Upper lobe of left lung (tissue), 6 donors: ENCODE measurements around the gene SLC22A13. TPM values are rescaled to one million over a fixed set of nuclear protein-coding genes. Genes with fewer than 3 reads are reported as not detected.

Experiments used
- ATAC-seq, 2 donors: fragments of 200-7000 bp; cut with Tn5 transposase; one replicate each; pipeline ENCODE4 v1.9.1; 2022; ENCODE audit warnings: mild to moderate bottlenecking in 2 of 2, moderate library complexity in 2 of 2; ENCODE audit not compliant: low FRiP score in 2 of 2
- DNase-seq, 2 donors: peaks; one replicate each; pipeline ENCODE4 v3.0.0-alpha.2; 2019 to 2020
- H3K27ac ChIP-seq, 4 donors: fragments of 200-600 bp; sonication (generic); one replicate each; pipeline ENCODE4 v1.5.1; 2016 to 2019
- H3K27me3 ChIP-seq, 4 donors: fragments of 200-600 bp; sonication (generic); one replicate each; pipeline ENCODE4 v1.5.1; 2017 to 2019
- H3K36me3 ChIP-seq, 4 donors: fragments of 200-600 bp; sonication (generic); one replicate each; pipeline ENCODE4 v1.5.1; 2016 to 2019
- H3K4me1 ChIP-seq, 4 donors: fragments of 200-600 bp; sonication (generic); one replicate each; pipeline ENCODE4 v1.5.1; 2018 to 2019
- H3K4me3 ChIP-seq, 4 donors: fragments of 200-600 bp; sonication (generic); one replicate each; pipeline ENCODE4 v1.5.1; 2017 to 2019; ENCODE audit warnings: mild to moderate bottlenecking in 2 of 4, moderate library complexity in 1 of 4
- H3K9me3 ChIP-seq, 4 donors: fragments of 200-600 bp; sonication (generic); one replicate each; pipeline ENCODE4 v1.5.1; 2018 to 2019
- CTCF ChIP-seq, 6 experiments: fragments of 450-650 bp in 4 of 6; fragments of 200-600 bp in 2 of 6; sonication (generic) in 2 of 6; IDR thresholded peaks; one replicate each; pipeline ENCODE4 v1.5.1; 2016 to 2019; ENCODE audit warnings: antibody characterized with exemption in 6 of 6
- EP300 ChIP-seq, 4 donors: sonication (generic); formaldehyde crosslinking; IDR thresholded peaks; one replicate each; pipeline ENCODE4 v1.5.1; 2017; ENCODE audit warnings: antibody characterized with exemption in 4 of 4, control low read depth in 2 of 4
- POLR2A ChIP-seq, 4 donors: fragments of 450-650 bp; IDR thresholded peaks; one replicate each; pipeline ENCODE4 v1.5.1; 2016 to 2017; ENCODE audit warnings: antibody characterized with exemption in 4 of 4, mild to moderate bottlenecking in 2 of 4
- POLR2AphosphoS5 ChIP-seq, 2 donors: sonication (generic); formaldehyde crosslinking; IDR thresholded peaks; one replicate each; pipeline ENCODE4 v1.5.1; 2017; ENCODE audit warnings: antibody characterized with exemption in 2 of 2
- WGBS, 2 donors: methylation state at CpG; one replicate each; pipeline ENCODE4 v1.1.5; 2017 to 2018; 5-methylcytosine and 5-hydroxymethylcytosine counted together
- total RNA-seq, 6 donors: library from RNA; depleted of rRNA in 4 of 6; stranded (reverse); fragments of >200 nt in 4 of 6; gene quantifications; one replicate each; pipeline versions ENCODE4 v1.1.0 to v1.2.1, GENCODE V29; 2016 to 2021
- donor health status: DM: no; HTN: no; CAD: no; lungs with moderate emphysema.
- donor health status: DM: no; HTN: yes; CAD: no; lungs with severe emphysema.

SLC22A13 gene
- total RNA-seq, 6 donors from 2014 or later: 0.27 to 1.6 (median 0.48) TPM; not detected in 2

GRCh38 chr3:38314112-38314763 is 48.6 kb downstream of the SLC22A13 start:
- 38 to 42% methylated on average over 4 of the region's 4 CpGs for whole genome bisulfite sequencing, 2 donors
- DNase-seq (no peak), ATAC-seq (no peak)
- Histone ChIP-seq H3K36me3 (no peaks in the 10 kb centered on the region), H3K4me3 (no peak overlapping the region), H3K27me3 (no peaks in the 10 kb centered on the region), H3K27ac (no peak overlapping the region), H3K4me1 (no peaks in the 10 kb centered on the region), H3K9me3 (no peaks in the 10 kb centered on the region)
- TF ChIP-seq POLR2A (IDR thresholded peaks at IDR 0.05) (no peak), CTCF (IDR thresholded peaks at IDR 0.05) (no peak), POLR2AphosphoS5 (IDR thresholded peaks at IDR 0.05) (no peak), EP300 (IDR thresholded peaks at IDR 0.05) (no peak)

- WGBS, 2 donors: 61 to 77% methylated on average over 2 to 5 of the region's 5 CpGs
- H3K4me3 ChIP-seq: no peak overlapping the region
- no peak for TF ChIP-seq CTCF (IDR thresholded peaks at IDR 0.05)
- H3K36me3 ChIP-seq: no peaks in the 10 kb centered on the region
- no peaks in the 10 kb centered on the region for H3K27me3 ChIP-seq
- no peak for DNase-seq
- no peak for ATAC-seq
- no peaks in the 10 kb centered on the region for H3K4me1 ChIP-seq
- H3K9me3 ChIP-seq: no peaks in the 10 kb centered on the region
- H3K27ac ChIP-seq: no peak overlapping the region
These were observed 49.3 kb downstream of the SLC22A13 start for GRCh38 chr3:38314764-38315487.

GRCh38 chr3:38315488-38316230 is 50.0 kb downstream of the SLC22A13 start:
- WGBS, 2 donors: 80 to 90% methylated on average over 7 to 10 of the region's 10 CpGs
- no peak for TF ChIP-seq POLR2A (IDR thresholded peaks at IDR 0.05)
- no peak for TF ChIP-seq EP300 (IDR thresholded peaks at IDR 0.05)
- TF ChIP-seq POLR2AphosphoS5 (IDR thresholded peaks at IDR 0.05): no peak
- no peak for TF ChIP-seq CTCF (IDR thresholded peaks at IDR 0.05)

GRCh38 chr3:38316356-38317191 is 51.0 kb downstream of the SLC22A13 start:
- no peaks in the 10 kb centered on the region for H3K4me1 ChIP-seq
- H3K9me3 ChIP-seq: no peaks in the 10 kb centered on the region
- H3K4me3 ChIP-seq: no peak overlapping the region
- H3K27me3 ChIP-seq: no peaks in the 10 kb centered on the region
- no peak overlapping the region for H3K27ac ChIP-seq
- ATAC-seq (no peak), DNase-seq (peak in 1 of 2 donors; percentile 50)
- H3K36me3 ChIP-seq: no peaks in the 10 kb centered on the region
- 86 to 89% methylated on average over 21 to 22 of the region's 22 CpGs for WGBS, 2 donors
- TF ChIP-seq CTCF (IDR thresholded peaks at IDR 0.05) (no peak), POLR2A (IDR thresholded peaks at IDR 0.05) (no peak), POLR2AphosphoS5 (IDR thresholded peaks at IDR 0.05) (no peak), EP300 (IDR thresholded peaks at IDR 0.05) (no peak)

More at GRCh38 chr3:38315488-38316230, 50.0 kb downstream of the SLC22A13 start:
- DNase-seq (no peak), ATAC-seq (no peak)
- Histone ChIP-seq H3K27me3 (no peaks in the 10 kb centered on the region), H3K9me3 (no peaks in the 10 kb centered on the region), H3K36me3 (no peaks in the 10 kb centered on the region), H3K27ac (no peak overlapping the region), H3K4me1 (no peaks in the 10 kb centered on the region), H3K4me3 (no peak overlapping the region)
